Transverse colon (tissue), 4 donors: ENCODE measurements around the gene TADA1. TPM values are rescaled to one million over a fixed set of nuclear protein-coding genes. Genes with fewer than 3 reads are reported as not detected.

ENCODE experiments used
- DNase-seq: peaks from one replicate; pipeline ENCODE4 v3.0.0-alpha.2; 2019
- H3K27ac ChIP-seq, 4 donors: fragments of 200-600 bp; sonication (generic); 2 replicates each; pipeline ENCODE4 v1.5.1; 2016 to 2018; ENCODE audit warnings: inconsistent platforms in 4 of 4
- H3K27me3 ChIP-seq: fragments of 200-600 bp; sonication (generic); 2 replicates; pipeline ENCODE4 v1.5.1; 2017; ENCODE audit warnings: inconsistent platforms
- H3K36me3 ChIP-seq, 4 donors: fragments of 200-600 bp; sonication (generic); 2 replicates each; pipeline ENCODE4 v1.5.1; 2017 to 2019; ENCODE audit warnings: inconsistent platforms in 4 of 4
- H3K4me1 ChIP-seq, 4 donors: fragments of 200-600 bp; sonication (generic); 2 replicates each; pipeline ENCODE4 v1.5.1; 2017 to 2020; ENCODE audit warnings: inconsistent platforms in 4 of 4
- H3K4me3 ChIP-seq, 4 donors: fragments of 200-600 bp; sonication (generic); 1 replicate in 1 of 4; 2 replicates in 3 of 4; pipeline versions ENCODE4 v1.5.1 to v1.6.1; 2017 to 2019; ENCODE audit warnings: inconsistent platforms in 4 of 4
- H3K9me3 ChIP-seq, 2 donors: fragments of 200-600 bp; sonication (generic); 2 replicates each; pipeline ENCODE4 v1.5.1; 2017 to 2019; ENCODE audit warnings: inconsistent platforms in 2 of 2
- CTCF ChIP-seq, 5 experiments: fragments of 200-600 bp in 3 of 5; fragments of 450-650 bp in 2 of 5; sonication (generic) in 3 of 5; IDR thresholded peaks; 1 replicate in 2 of 5; 2 replicates in 3 of 5; pipeline ENCODE4 v1.5.1; 2016 to 2017; ENCODE audit warnings: antibody characterized with exemption in 5 of 5, inconsistent platforms in 3 of 5, mild to moderate bottlenecking in 2 of 5, moderate library complexity in 1 of 5
- EP300 ChIP-seq: sonication (generic); formaldehyde crosslinking; IDR thresholded peaks from one replicate; pipeline ENCODE4 v1.6.1; 2017; ENCODE audit warnings: antibody characterized with exemption, low read depth
- POLR2A ChIP-seq: fragments of 450-650 bp; IDR thresholded peaks from one replicate; pipeline ENCODE4 v1.6.1; 2016; ENCODE audit warnings: antibody characterized with exemption, mild to moderate bottlenecking, moderate library complexity
- POLR2AphosphoS5 ChIP-seq, 3 donors: sonication (generic); formaldehyde crosslinking; IDR thresholded peaks; one replicate each; pipeline ENCODE4 v1.6.1; 2016; ENCODE audit warnings: antibody characterized with exemption in 3 of 3
- WGBS, 2 donors: methylation state at CpG; one replicate each; pipeline ENCODE4 v1.1.5; 2018; ENCODE audit warnings: low coverage in 1 of 2; 5-methylcytosine and 5-hydroxymethylcytosine counted together
- in situ Hi-C, 4 donors: fragments of 200-750 bp; cut with MboI; loops; one replicate each; pipeline versions ENCODE4 v1.15.0 to v1.15.1; 2017; ENCODE audit warnings: low sequenced_read_pairs in 3 of 4, low pct_ligation_motif_present in 1 of 4, low pct_unique_long_range_greater_than_20kb in 1 of 4
- intact Hi-C: fragments of 100-400 bp; cut with DNase I; formaldehyde crosslinking; loops from one replicate; pipeline ENCODE4 v1.15.1; 2023; ENCODE audit warnings: low total_unique reads
- total RNA-seq, 4 donors: library from RNA; depleted of rRNA; stranded (reverse); fragments of >200 nt; gene quantifications; one replicate each; pipeline ENCODE4 v1.1.0, GENCODE V29; 2016

TADA1 gene
- total RNA-seq, 4 donors from 2014 or later = 1.5 to 21.7 (median 12.0) TPM

GRCh38 chr1:166874464-166874863 lies 1.6 kb downstream of the TADA1 start:
- intact Hi-C loops = no loop called here

GRCh38 chr1:166870584-166870983 lies 5.5 kb downstream of the TADA1 start:
- TF ChIP-seq CTCF (IDR thresholded peaks at IDR 0.05) (no peak), POLR2AphosphoS5 (IDR thresholded peaks at IDR 0.05) (no peak), EP300 (no peak)
- Histone ChIP-seq H3K4me1 (peaks cover 8 to 20% (median 17%) of the 10 kb centered on the region in 4 donors), H3K27ac (no peak overlapping the region), H3K36me3 (peaks cover 0 to 5% (median 0%) of the 10 kb centered on the region in 4 donors), H3K4me3 (no peak overlapping the region), H3K27me3 (no peaks in the 10 kb centered on the region), H3K9me3 (no peaks in the 10 kb centered on the region)
- in situ Hi-C loops (no loop called here), intact Hi-C loops (no loop called here)
- DNase-seq = no peak
- WGBS, 2 donors = 96 to 100% methylated on average over 2 to 4 of the region's 4 CpGs

More at GRCh38 chr1:166874464-166874863, 1.6 kb downstream of the TADA1 start:
- Histone ChIP-seq H3K27me3 (no peaks in the 10 kb centered on the region), H3K36me3 (no peaks in the 10 kb centered on the region), H3K4me3 (no peak overlapping the region), H3K9me3 (no peaks in the 10 kb centered on the region), H3K27ac (no peak overlapping the region), H3K4me1 (peaks cover 8 to 26% (median 20%) of the 10 kb centered on the region in 4 donors)
- in situ Hi-C loops = no loop called here
- no peak for DNase-seq
- TF ChIP-seq POLR2A = no peak
- TF ChIP-seq EP300 = no peak
- no peak for TF ChIP-seq POLR2AphosphoS5 (IDR thresholded peaks at IDR 0.05)
- TF ChIP-seq CTCF (IDR thresholded peaks at IDR 0.05) = no peak
- WGBS, 2 donors = 94 to 100% methylated on average over 4 to 8 of the region's 8 CpGs

GRCh38 chr1:166869318-166870099 lies 6.6 kb downstream of the TADA1 start:
- in situ Hi-C loops (no loop called here), intact Hi-C loops (no loop called here)
- DNase-seq = no peak
- no peak overlapping the region for H3K4me3 ChIP-seq
- H3K4me1 ChIP-seq = peaks cover 0 to 10% (median 6%) of the 10 kb centered on the region in 4 donors
- H3K36me3 ChIP-seq = peaks cover 0 to 6% (median 2%) of the 10 kb centered on the region in 4 donors
- 66 to 83% methylated on average over 3 of the region's 3 CpGs for WGBS, 2 donors
- no peaks in the 10 kb centered on the region for H3K27me3 ChIP-seq
- H3K27ac ChIP-seq = no peak overlapping the region
- H3K9me3 ChIP-seq = no peaks in the 10 kb centered on the region
- TF ChIP-seq EP300 = no peak
- no peak for TF ChIP-seq CTCF (IDR thresholded peaks at IDR 0.05)
- TF ChIP-seq POLR2AphosphoS5 (IDR thresholded peaks at IDR 0.05) = no peak
- no peak for TF ChIP-seq POLR2A

GRCh38 chr1:166868639-166869038 lies 7.4 kb downstream of the TADA1 start:
- no peak for TF ChIP-seq POLR2A
- TF ChIP-seq CTCF (IDR thresholded peaks at IDR 0.05) = no peak
- TF ChIP-seq EP300 = no peak
- no peak for TF ChIP-seq POLR2AphosphoS5 (IDR thresholded peaks at IDR 0.05)
- H3K4me3 ChIP-seq = no peak overlapping the region
- no peak for DNase-seq
- H3K27me3 ChIP-seq = no peaks in the 10 kb centered on the region
- in situ Hi-C loops = no loop called here
- WGBS, 2 donors = 81 to 89% methylated on average over 3 to 7 of the region's 7 CpGs
- no peak overlapping the region for H3K27ac ChIP-seq
- H3K9me3 ChIP-seq = no peaks in the 10 kb centered on the region
- H3K36me3 ChIP-seq = peaks cover 0 to 15% (median 6%) of the 10 kb centered on the region in 4 donors
- intact Hi-C loops = no loop called here
- H3K4me1 ChIP-seq = peaks cover 0 to 9% (median 4%) of the 10 kb centered on the region in 4 donors
